ENCODE measurements around the gene SRL. TPM values are rescaled to one million over a fixed set of nuclear protein-coding genes. Genes with fewer than 3 reads are reported as not detected.

The SRL gene
- total RNA-seq, 4 donors from 2014 or later: 184 to 519 (median 364) TPM

DNA sequence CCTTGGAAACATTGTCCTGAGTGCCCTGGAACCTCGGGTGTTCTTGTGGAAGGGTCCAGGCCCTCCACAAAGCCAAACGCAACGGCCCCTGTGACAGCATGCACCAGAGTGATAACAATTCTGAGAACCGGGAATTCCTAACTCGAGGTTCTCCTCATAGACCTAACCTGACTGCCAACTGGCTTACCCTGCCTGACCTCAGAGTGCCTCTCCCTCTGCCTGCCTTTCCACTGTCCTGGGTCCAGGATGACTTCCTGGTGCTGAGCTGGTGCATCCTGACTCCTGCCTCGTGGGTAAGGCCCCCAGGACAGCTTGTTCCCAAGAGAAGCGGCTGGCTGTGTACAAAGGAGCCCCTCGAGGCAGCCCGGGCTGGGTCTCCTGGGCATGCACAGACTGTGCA, 51.8 kb downstream of the SRL start:
- peaks cover 7 to 10% of the 10 kb centered on the region in 2 donors for H3K4me1 ChIP-seq
- peak overlapping the region; percentile 22 to 75 (median 45) for H3K27ac ChIP-seq
- ATAC-seq (no peak), DNase-seq (no peak)
- in situ Hi-C loops (cut with MboI; ENCODE audit: low sequenced_read_pairs in 4 of 4) (loop anchor here in 1 of 4 donors (25.0 kb wide), 1 partner anchor 147 kb away; no protein-coding TSS in a partner anchor), intact Hi-C loops (cut with DNase I; ENCODE audit: low total_unique reads) (no loop called here)
- H3K27me3 ChIP-seq: no peaks in the 10 kb centered on the region
- TF ChIP-seq POLR2A (IDR thresholded peaks at IDR 0.05): no peak
- no peak for TF ChIP-seq CTCF (IDR thresholded peaks at IDR 0.05 in 4 of 5, conservative IDR thresholded peaks at IDR 0.05 in 1 of 5)
- H3K36me3 ChIP-seq: peaks cover 0 to 42% of the 10 kb centered on the region in 2 donors
- no peak overlapping the region for H3K4me3 ChIP-seq
- no peaks in the 10 kb centered on the region for H3K9me3 ChIP-seq

DNA sequence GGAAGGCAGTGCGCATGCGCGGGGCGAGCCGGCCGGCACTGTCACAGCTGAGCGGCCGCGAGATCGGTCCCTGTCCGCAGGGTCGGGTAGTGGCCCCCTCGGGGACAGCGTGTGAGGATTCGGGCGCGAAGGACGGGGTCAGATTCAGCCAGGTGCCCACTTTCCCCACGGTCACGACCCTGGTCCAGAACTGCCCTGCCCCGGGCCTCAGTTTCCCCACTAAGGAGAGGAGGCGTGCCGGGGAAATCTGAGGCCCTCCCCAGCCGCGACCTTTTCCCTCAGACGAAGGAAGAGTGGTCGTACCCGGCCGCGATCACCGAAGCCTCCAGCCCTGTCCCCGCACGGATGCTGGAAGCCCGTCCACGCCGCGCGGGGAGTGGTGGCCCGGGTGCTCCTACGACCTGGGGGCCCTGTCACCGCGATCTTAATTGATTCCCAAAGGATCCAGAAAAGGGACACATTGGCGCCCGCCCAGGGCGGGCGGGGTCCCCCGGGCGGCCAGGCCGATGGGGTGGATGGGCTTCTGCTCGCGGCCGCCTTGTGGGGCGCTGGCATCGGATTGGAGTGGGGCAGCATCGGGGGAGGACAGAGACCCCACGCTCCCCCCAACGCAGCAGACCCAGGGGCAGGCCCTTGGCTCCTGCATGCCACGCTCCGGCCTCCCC, 57.7 kb downstream of the SRL start:
- intact Hi-C loops (cut with DNase I; ENCODE audit: low total_unique reads): loop anchor here (5.0 kb wide), 1 partner anchor 202 kb away; no protein-coding TSS in a partner anchor
- DNase-seq (no peak), ATAC-seq (peak; percentile 3 to 10)

DNA sequence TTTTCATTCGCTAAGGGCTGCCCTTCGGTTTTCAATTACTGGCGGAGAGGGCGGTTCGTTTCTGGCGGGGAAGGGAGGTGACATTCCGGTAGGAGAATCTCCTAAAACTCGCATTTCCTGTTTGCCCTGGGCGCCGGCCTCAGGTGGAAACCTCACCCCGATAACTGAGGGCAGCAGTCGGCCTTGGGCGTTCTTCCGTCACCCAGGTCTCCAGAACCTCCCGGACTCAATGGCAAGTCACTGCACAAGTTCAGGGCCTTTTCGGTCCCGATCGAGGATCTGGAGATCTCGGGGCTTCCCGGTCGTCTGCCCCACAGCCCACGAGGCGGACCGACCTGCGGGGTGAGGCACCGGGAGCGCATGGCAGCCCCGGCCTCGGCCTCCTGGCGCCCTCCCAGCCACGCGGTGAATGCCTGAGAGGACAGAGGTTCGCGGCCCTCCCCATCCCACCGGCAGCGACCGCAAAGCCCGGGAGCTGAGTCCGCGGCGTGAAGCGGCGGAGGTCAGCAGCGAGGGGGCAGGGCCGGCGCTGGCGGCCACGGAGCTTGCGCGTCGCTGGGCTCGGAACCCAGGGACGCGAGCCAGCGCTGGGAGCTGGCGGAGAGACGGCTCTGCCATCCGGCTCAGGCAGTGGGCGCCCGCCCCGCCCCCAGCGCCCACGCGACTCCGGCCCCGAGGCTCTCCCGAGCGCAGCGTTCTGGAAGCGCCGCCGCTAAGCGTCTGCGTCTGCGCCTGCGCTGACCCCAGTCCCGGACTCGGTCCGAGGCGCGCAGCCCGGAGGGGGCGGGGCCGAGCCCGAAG, 58.4 kb downstream of the SRL start:
- H3K36me3 ChIP-seq: no peaks in the 10 kb centered on the region
- ATAC-seq (peak; percentile 83 to 90), DNase-seq (peak; percentile 80 to 90)
- TF ChIP-seq CTCF (IDR thresholded peaks at IDR 0.05 in 4 of 5, conservative IDR thresholded peaks at IDR 0.05 in 1 of 5) (peak in 3 of 5 experiments; percentile 22 to 51 (median 43)), POLR2A (IDR thresholded peaks at IDR 0.05) (no peak)
- H3K9me3 ChIP-seq: no peaks in the 10 kb centered on the region
- in situ Hi-C loops (cut with MboI; ENCODE audit: low sequenced_read_pairs in 4 of 4) (loop anchor here in 1 of 4 donors (25.0 kb wide), 1 partner anchor 154 kb away; no protein-coding TSS in a partner anchor), intact Hi-C loops (cut with DNase I; ENCODE audit: low total_unique reads) (loop anchor here (1.0 to 5.0 kb wide), 3 partner anchors 67 to 201 kb away; partner anchors contain the start of gene ADCY9)
- H3K4me3 ChIP-seq: peak overlapping the region; percentile 65 to 96 (median 76)
- H3K27me3 ChIP-seq: no peaks in the 10 kb centered on the region
- H3K4me1 ChIP-seq: peaks cover 4 to 11% of the 10 kb centered on the region in 2 donors
- peak overlapping the region; percentile 93 to 98 (median 94) for H3K27ac ChIP-seq

More for the DNA sequence above, 57.7 kb downstream of the SRL start:
- Histone ChIP-seq H3K27ac (peak overlapping the region; percentile 93 to 98 (median 94)), H3K27me3 (no peaks in the 10 kb centered on the region), H3K4me1 (peaks cover 4 to 11% of the 10 kb centered on the region in 2 donors), H3K4me3 (peak overlapping the region; percentile 65 to 96 (median 76)), H3K9me3 (no peaks in the 10 kb centered on the region), H3K36me3 (no peaks in the 10 kb centered on the region)
- in situ Hi-C loops (cut with MboI; ENCODE audit: low sequenced_read_pairs in 4 of 4): loop anchor here in 1 of 4 donors (25.0 kb wide), 1 partner anchor 153 kb away; no protein-coding TSS in a partner anchor
- no peak for TF ChIP-seq CTCF (IDR thresholded peaks at IDR 0.05 in 4 of 5, conservative IDR thresholded peaks at IDR 0.05 in 1 of 5)
- peak; percentile 78 to 82 for TF ChIP-seq POLR2A (IDR thresholded peaks at IDR 0.05)

- intact Hi-C loops (cut with DNase I; ENCODE audit: low total_unique reads) (loop anchor here (1.0 to 5.0 kb wide), 3 partner anchors 66 to 200 kb away; partner anchors contain the start of gene ADCY9), in situ Hi-C loops (cut with MboI; ENCODE audit: low sequenced_read_pairs in 4 of 4) (loop anchor here in 1 of 4 donors (25.0 kb wide), 1 partner anchor 155 kb away; no protein-coding TSS in a partner anchor)
Measured at GRCh38 chr16:4182581-4183236, 59.2 kb downstream of the SRL start.

More at GRCh38 chr16:4182581-4183236, 59.2 kb downstream of the SRL start:
- Histone ChIP-seq H3K4me3 (peak overlapping the region; percentile 65 to 96 (median 76)), H3K4me1 (peaks cover 4 to 11% of the 10 kb centered on the region in 2 donors), H3K9me3 (no peaks in the 10 kb centered on the region), H3K27me3 (no peaks in the 10 kb centered on the region), H3K36me3 (no peaks in the 10 kb centered on the region), H3K27ac (peak overlapping the region; percentile 93 to 98 (median 94))
- TF ChIP-seq CTCF (IDR thresholded peaks at IDR 0.05 in 4 of 5, conservative IDR thresholded peaks at IDR 0.05 in 1 of 5) (no peak), POLR2A (IDR thresholded peaks at IDR 0.05) (no peak)
- no peak for ATAC-seq
- no peak for DNase-seq
